ENCODE results near the gene PIK3R6.

DNA sequence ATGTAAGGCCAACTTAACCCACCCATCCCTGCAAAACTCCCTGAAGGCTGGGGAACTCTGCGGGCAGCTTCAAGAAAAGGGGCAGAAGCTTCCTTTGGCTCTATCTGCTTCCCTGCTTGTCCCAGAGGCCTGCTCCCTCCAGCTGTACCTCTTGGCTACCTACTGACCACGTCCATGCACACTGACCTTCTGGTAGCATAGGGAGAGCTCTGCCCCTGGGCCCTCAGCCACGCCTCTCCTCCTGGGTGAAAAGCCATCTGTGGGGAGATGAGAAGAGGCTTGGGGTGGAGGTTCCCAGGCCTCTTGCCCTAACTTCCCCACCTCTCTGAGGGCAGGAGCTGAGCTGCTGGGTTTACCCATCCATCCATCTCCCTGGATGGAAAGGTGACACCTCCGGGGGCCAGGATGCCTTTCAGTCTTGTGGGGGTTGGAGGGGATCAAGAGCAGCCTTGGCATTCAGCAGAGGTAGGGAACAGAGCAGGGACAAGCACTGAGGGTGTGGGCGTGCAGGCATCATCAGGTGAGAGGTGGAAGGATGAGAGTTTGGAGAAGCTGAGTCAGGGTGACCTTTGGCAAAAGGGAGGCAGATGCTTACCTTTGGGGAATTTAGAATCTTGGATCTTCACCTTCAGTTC is 45.0 kb downstream of the PIK3R6 start:
- TF ChIP-seq, protein P1, sequence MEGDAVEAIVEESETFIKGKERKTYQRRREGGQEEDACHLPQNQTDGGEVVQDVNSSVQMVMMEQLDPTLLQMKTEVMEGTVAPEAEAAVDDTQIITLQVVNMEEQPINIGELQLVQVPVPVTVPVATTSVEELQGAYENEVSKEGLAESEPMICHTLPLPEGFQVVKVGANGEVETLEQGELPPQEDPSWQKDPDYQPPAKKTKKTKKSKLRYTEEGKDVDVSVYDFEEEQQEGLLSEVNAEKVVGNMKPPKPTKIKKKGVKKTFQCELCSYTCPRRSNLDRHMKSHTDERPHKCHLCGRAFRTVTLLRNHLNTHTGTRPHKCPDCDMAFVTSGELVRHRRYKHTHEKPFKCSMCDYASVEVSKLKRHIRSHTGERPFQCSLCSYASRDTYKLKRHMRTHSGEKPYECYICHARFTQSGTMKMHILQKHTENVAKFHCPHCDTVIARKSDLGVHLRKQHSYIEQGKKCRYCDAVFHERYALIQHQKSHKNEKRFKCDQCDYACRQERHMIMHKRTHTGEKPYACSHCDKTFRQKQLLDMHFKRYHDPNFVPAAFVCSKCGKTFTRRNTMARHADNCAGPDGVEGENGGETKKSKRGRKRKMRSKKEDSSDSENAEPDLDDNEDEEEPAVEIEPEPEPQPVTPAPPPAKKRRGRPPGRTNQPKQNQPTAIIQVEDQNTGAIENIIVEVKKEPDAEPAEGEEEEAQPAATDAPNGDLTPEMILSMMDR (conservative IDR thresholded peaks at IDR 0.05; ENCODE audit: low read depth in 2 of 2), result no peak
- TF ChIP-seq EZH2phosphoT487 (IDR thresholded peaks at IDR 0.05; ENCODE audit: unreplicated experiment) (no peak), POLR2AphosphoS5 (IDR thresholded peaks at IDR 0.05; ENCODE audit: low read depth) (no peak), CREB1 (CRISPR knock-in tag; IDR thresholded peaks at IDR 0.05; ENCODE audit: low read depth) (no peak), EZH2 (IDR thresholded peaks at IDR 0.05; ENCODE audit: low read depth, unreplicated experiment) (no peak), STAT1 (IDR thresholded peaks at IDR 0.05; ENCODE audit: unreplicated experiment) (no peak), JUNB (IDR thresholded peaks at IDR 0.05; ENCODE audit: unreplicated experiment) (no peak)
- TF ChIP-seq, protein P2, sequence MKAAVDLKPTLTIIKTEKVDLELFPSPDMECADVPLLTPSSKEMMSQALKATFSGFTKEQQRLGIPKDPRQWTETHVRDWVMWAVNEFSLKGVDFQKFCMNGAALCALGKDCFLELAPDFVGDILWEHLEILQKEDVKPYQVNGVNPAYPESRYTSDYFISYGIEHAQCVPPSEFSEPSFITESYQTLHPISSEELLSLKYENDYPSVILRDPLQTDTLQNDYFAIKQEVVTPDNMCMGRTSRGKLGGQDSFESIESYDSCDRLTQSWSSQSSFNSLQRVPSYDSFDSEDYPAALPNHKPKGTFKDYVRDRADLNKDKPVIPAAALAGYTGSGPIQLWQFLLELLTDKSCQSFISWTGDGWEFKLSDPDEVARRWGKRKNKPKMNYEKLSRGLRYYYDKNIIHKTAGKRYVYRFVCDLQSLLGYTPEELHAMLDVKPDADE (IDR thresholded peaks at IDR 0.05), result no peak
- TF ChIP-seq, protein P3, sequence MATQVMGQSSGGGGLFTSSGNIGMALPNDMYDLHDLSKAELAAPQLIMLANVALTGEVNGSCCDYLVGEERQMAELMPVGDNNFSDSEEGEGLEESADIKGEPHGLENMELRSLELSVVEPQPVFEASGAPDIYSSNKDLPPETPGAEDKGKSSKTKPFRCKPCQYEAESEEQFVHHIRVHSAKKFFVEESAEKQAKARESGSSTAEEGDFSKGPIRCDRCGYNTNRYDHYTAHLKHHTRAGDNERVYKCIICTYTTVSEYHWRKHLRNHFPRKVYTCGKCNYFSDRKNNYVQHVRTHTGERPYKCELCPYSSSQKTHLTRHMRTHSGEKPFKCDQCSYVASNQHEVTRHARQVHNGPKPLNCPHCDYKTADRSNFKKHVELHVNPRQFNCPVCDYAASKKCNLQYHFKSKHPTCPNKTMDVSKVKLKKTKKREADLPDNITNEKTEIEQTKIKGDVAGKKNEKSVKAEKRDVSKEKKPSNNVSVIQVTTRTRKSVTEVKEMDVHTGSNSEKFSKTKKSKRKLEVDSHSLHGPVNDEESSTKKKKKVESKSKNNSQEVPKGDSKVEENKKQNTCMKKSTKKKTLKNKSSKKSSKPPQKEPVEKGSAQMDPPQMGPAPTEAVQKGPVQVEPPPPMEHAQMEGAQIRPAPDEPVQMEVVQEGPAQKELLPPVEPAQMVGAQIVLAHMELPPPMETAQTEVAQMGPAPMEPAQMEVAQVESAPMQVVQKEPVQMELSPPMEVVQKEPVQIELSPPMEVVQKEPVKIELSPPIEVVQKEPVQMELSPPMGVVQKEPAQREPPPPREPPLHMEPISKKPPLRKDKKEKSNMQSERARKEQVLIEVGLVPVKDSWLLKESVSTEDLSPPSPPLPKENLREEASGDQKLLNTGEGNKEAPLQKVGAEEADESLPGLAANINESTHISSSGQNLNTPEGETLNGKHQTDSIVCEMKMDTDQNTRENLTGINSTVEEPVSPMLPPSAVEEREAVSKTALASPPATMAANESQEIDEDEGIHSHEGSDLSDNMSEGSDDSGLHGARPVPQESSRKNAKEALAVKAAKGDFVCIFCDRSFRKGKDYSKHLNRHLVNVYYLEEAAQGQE (IDR thresholded peaks at IDR 0.05; ENCODE audit: unreplicated experiment), result no peak
